ENCODE data around the gene SLC23A2. TPM values are rescaled to one million over a fixed set of nuclear protein-coding genes. Genes with fewer than 3 reads are reported as not detected.

SLC23A2 gene
- total RNA-seq, 1 experiment from 2014 or later = 14.6 TPM

DNA sequence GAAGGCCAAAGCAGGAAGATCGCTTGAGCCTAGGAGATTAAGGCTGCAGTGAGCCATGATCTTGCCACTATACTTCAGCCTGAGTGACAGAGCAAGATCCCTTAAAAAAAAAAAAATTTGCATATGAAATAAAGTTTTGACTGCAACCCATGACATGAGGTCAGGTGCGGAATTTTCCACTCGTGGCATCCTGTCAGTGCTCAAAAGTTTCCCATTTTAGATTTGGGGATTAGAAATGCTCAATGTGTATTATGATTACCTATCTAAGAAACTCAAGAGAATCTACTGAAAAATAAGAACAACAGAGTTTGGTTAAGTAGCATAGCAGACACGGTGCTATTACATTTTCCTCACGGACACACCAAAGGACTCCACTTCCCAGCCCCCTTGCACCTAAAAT lies 11.7 kb downstream of the SLC23A2 start:
- ChIA-PET POLR2A (no interaction called here), CTCF (no interaction called here)
- in situ Hi-C loops (cut with HindIII; ENCODE audit: low pct_unique_long_range_greater_than_20kb, low sequenced_read_pairs) = no loop called here
- BruUV-seq (replicated peaks) = no TSS peak
- H3K36me3 ChIP-seq (ENCODE audit: control insufficient read depth, insufficient read depth, low read length) = no peaks in the 10 kb centered on the region
- TF ChIP-seq TCF7L2 (IDR thresholded peaks at IDR 0.05; ENCODE audit: low read depth, low read length) = no peak
- no peak for TF ChIP-seq SIN3A (IDR thresholded peaks at IDR 0.05; ENCODE audit: borderline replicate concordance, insufficient read depth, low read depth, low read length)
- no peak for TF ChIP-seq POLR2AphosphoS5 (IDR thresholded peaks at IDR 0.05; ENCODE audit: low read depth, low read length)
- TF ChIP-seq, protein P1, sequence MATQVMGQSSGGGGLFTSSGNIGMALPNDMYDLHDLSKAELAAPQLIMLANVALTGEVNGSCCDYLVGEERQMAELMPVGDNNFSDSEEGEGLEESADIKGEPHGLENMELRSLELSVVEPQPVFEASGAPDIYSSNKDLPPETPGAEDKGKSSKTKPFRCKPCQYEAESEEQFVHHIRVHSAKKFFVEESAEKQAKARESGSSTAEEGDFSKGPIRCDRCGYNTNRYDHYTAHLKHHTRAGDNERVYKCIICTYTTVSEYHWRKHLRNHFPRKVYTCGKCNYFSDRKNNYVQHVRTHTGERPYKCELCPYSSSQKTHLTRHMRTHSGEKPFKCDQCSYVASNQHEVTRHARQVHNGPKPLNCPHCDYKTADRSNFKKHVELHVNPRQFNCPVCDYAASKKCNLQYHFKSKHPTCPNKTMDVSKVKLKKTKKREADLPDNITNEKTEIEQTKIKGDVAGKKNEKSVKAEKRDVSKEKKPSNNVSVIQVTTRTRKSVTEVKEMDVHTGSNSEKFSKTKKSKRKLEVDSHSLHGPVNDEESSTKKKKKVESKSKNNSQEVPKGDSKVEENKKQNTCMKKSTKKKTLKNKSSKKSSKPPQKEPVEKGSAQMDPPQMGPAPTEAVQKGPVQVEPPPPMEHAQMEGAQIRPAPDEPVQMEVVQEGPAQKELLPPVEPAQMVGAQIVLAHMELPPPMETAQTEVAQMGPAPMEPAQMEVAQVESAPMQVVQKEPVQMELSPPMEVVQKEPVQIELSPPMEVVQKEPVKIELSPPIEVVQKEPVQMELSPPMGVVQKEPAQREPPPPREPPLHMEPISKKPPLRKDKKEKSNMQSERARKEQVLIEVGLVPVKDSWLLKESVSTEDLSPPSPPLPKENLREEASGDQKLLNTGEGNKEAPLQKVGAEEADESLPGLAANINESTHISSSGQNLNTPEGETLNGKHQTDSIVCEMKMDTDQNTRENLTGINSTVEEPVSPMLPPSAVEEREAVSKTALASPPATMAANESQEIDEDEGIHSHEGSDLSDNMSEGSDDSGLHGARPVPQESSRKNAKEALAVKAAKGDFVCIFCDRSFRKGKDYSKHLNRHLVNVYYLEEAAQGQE (IDR thresholded peaks at IDR 0.05; ENCODE audit: insufficient read depth in 1 of 2, low read depth in 2 of 2, low read length in 1 of 2) = no peak
- TF ChIP-seq, protein P2, sequence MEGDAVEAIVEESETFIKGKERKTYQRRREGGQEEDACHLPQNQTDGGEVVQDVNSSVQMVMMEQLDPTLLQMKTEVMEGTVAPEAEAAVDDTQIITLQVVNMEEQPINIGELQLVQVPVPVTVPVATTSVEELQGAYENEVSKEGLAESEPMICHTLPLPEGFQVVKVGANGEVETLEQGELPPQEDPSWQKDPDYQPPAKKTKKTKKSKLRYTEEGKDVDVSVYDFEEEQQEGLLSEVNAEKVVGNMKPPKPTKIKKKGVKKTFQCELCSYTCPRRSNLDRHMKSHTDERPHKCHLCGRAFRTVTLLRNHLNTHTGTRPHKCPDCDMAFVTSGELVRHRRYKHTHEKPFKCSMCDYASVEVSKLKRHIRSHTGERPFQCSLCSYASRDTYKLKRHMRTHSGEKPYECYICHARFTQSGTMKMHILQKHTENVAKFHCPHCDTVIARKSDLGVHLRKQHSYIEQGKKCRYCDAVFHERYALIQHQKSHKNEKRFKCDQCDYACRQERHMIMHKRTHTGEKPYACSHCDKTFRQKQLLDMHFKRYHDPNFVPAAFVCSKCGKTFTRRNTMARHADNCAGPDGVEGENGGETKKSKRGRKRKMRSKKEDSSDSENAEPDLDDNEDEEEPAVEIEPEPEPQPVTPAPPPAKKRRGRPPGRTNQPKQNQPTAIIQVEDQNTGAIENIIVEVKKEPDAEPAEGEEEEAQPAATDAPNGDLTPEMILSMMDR (IDR thresholded peaks at IDR 0.05) = no peak
- no peak overlapping the region for H3K27ac ChIP-seq (ENCODE audit: low read length)
- H3K27me3 ChIP-seq (ENCODE audit: control insufficient read depth, insufficient read depth, low read length) = no peaks in the 10 kb centered on the region
- H3K4me1 ChIP-seq (ENCODE audit: control insufficient read depth, insufficient read depth, low read length) = no peaks in the 10 kb centered on the region
- intact Hi-C loops (cut with micrococcal nuclease; ENCODE audit: unreplicated experiment) = no loop called here
- H3K4me3 ChIP-seq (ENCODE audit: low read depth in 2 of 2, low read length in 2 of 2) = no peak overlapping the region
- ATAC-seq (no peak), DNase-seq (ENCODE audit: low read depth, low spot score) (no peak)
- H3K9me3 ChIP-seq (ENCODE audit: control insufficient read depth, insufficient read depth, low read depth, low read length) = no peaks in the 10 kb centered on the region

DNA sequence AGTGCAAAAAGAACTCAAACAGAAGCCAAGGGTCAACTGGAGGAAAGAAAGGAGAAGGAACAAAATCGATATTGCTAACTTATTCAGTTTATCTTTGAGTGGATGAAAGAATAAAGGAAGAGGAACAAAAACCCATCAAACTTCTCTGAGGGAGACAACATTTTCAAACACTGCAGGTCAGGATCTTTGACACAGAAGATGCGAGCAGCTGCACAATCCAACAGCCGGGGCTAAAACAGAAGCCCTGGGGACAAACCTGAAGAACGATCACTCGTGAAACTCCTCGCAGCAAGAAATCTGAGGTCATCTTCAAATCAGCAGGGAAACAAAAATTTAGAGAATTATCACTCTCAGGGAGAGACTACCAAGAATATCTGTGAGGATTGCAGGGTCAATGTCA lies 14.2 kb downstream of the SLC23A2 start:
- H3K27me3 ChIP-seq (ENCODE audit: control insufficient read depth, insufficient read depth, low read length) = no peaks in the 10 kb centered on the region
- no peak for TF ChIP-seq POLR2AphosphoS5 (IDR thresholded peaks at IDR 0.05; ENCODE audit: low read depth, low read length)
- TF ChIP-seq, protein P1 (IDR thresholded peaks at IDR 0.05; ENCODE audit: insufficient read depth in 1 of 2, low read depth in 2 of 2, low read length in 1 of 2) = no peak
- TF ChIP-seq TCF7L2 (IDR thresholded peaks at IDR 0.05; ENCODE audit: low read depth, low read length) = no peak
- TF ChIP-seq SIN3A (IDR thresholded peaks at IDR 0.05; ENCODE audit: borderline replicate concordance, insufficient read depth, low read depth, low read length) = no peak
- TF ChIP-seq, protein P2 (IDR thresholded peaks at IDR 0.05) = no peak
- no peak overlapping the region for H3K4me3 ChIP-seq (ENCODE audit: low read depth in 2 of 2, low read length in 2 of 2)
- no peak overlapping the region for H3K27ac ChIP-seq (ENCODE audit: low read length)
- CTCF ChIA-PET = interaction anchor here (0.7 kb wide), 1 partner anchor 115 kb away, joined by 7 read pairs; no protein-coding TSS in a partner anchor
- no peak for DNase-seq (ENCODE audit: low read depth, low spot score)
- H3K36me3 ChIP-seq (ENCODE audit: control insufficient read depth, insufficient read depth, low read length) = no peaks in the 10 kb centered on the region
- POLR2A ChIA-PET = no interaction called here
- ATAC-seq = no peak
- H3K4me1 ChIP-seq (ENCODE audit: control insufficient read depth, insufficient read depth, low read length) = no peaks in the 10 kb centered on the region
- H3K9me3 ChIP-seq (ENCODE audit: control insufficient read depth, insufficient read depth, low read depth, low read length) = no peaks in the 10 kb centered on the region
- in situ Hi-C loops (cut with HindIII; ENCODE audit: low pct_unique_long_range_greater_than_20kb, low sequenced_read_pairs) = no loop called here
- intact Hi-C loops (cut with micrococcal nuclease; ENCODE audit: unreplicated experiment) = no loop called here
- no TSS peak for BruUV-seq (replicated peaks)

Data from Panc1 (cell line).